Neural crest cell (in vitro differentiated cells): Measurements from ENCODE around the gene SNX15. TPM values are rescaled to one million over a fixed set of nuclear protein-coding genes. Genes with fewer than 3 reads are reported as not detected.

Source experiments
- DNase-seq: peaks from one replicate; pipeline ENCODE4 v3.0.0; 2021; ENCODE audit warnings: low read depth, mixed read lengths, low spot score
- H3K27ac Mint-ChIP-seq: one replicate; pipeline ENCODE4 v1.8.0; 2021; ENCODE audit warnings: mild to moderate bottlenecking, mixed read lengths; ENCODE audit not compliant: unreplicated experiment
- H3K27me3 Mint-ChIP-seq: 2 replicates; pipeline ENCODE4 v1.8.0; 2021; ENCODE audit warnings: low read depth, mild to moderate bottlenecking, mixed read lengths
- H3K36me3 Mint-ChIP-seq: 2 replicates; pipeline ENCODE4 v1.8.0; 2021; ENCODE audit warnings: low read depth, mild to moderate bottlenecking, mixed read lengths
- H3K4me1 Mint-ChIP-seq: 2 replicates; pipeline ENCODE4 v1.8.0; 2021; ENCODE audit warnings: mixed read lengths
- H3K4me3 Mint-ChIP-seq: one replicate; pipeline ENCODE4 v1.8.0; 2021; ENCODE audit warnings: mild to moderate bottlenecking, mixed read lengths
- H3K9me3 Mint-ChIP-seq: 2 replicates; pipeline ENCODE4 v1.8.0; 2021; ENCODE audit warnings: mixed read lengths
- CTCF ChIP-seq: fragments of 200-600 bp; sonication (generic); conservative IDR thresholded peaks from 2 replicates; pipeline ENCODE4 v1.5.0; 2021; ENCODE audit warnings: antibody characterized with exemption, mild to moderate bottlenecking
- total RNA-seq: library from RNA; stranded (reverse); gene quantifications from 2 replicates; pipeline ENCODE4 v1.2.1, GENCODE V29; 2021

Gene SNX15
- total RNA-seq, 1 donor from 2014 or later, result 31.7 TPM

- Mint-ChIP-seq H3K27ac (no peak overlapping the region), H3K27me3 (no peaks in the 10 kb centered on the region), H3K4me3 (no peak overlapping the region), H3K4me1 (no peaks in the 10 kb centered on the region), H3K36me3 (no peaks in the 10 kb centered on the region), H3K9me3 (no peaks in the 10 kb centered on the region)
- DNase-seq, result no peak
- TF ChIP-seq CTCF, result no peak
Observed at GRCh38 chr11:65067446-65067845, 40.2 kb downstream of the SNX15 start.

GRCh38 chr11:65069217-65069616, 42.0 kb downstream of the SNX15 start:
- Mint-ChIP-seq H3K27me3 (no peaks in the 10 kb centered on the region), H3K9me3 (no peaks in the 10 kb centered on the region), H3K27ac (no peak overlapping the region)

GRCh38 chr11:65071907-65072630, 44.8 kb downstream of the SNX15 start:
- no peak for DNase-seq
- peak overlapping the region; percentile 86 for H3K27ac Mint-ChIP-seq

More at GRCh38 chr11:65069217-65069616, 42.0 kb downstream of the SNX15 start:
- no peak for DNase-seq
- Mint-ChIP-seq H3K36me3 (no peaks in the 10 kb centered on the region), H3K4me1 (no peaks in the 10 kb centered on the region), H3K4me3 (no peak overlapping the region)
- no peak for TF ChIP-seq CTCF

GRCh38 chr11:65072631-65072966, 45.4 kb downstream of the SNX15 start:
- TF ChIP-seq CTCF, result no peak
- H3K27me3 Mint-ChIP-seq, result no peaks in the 10 kb centered on the region
- H3K4me3 Mint-ChIP-seq, result no peak overlapping the region
- no peaks in the 10 kb centered on the region for H3K4me1 Mint-ChIP-seq
- H3K9me3 Mint-ChIP-seq, result no peaks in the 10 kb centered on the region
- H3K27ac Mint-ChIP-seq, result peak overlapping the region; percentile 86
- no peak for DNase-seq
- peaks cover 8% of the 10 kb centered on the region for H3K36me3 Mint-ChIP-seq

More at GRCh38 chr11:65071907-65072630, 44.8 kb downstream of the SNX15 start:
- Mint-ChIP-seq H3K36me3 (peaks cover 5% of the 10 kb centered on the region), H3K4me1 (no peaks in the 10 kb centered on the region), H3K9me3 (no peaks in the 10 kb centered on the region), H3K4me3 (no peak overlapping the region), H3K27me3 (no peaks in the 10 kb centered on the region)
- TF ChIP-seq CTCF, result no peak

GRCh38 chr11:65077451-65077850, 50.2 kb downstream of the SNX15 start:
- H3K27ac Mint-ChIP-seq, result no peak overlapping the region
- H3K9me3 Mint-ChIP-seq, result no peaks in the 10 kb centered on the region
- no peaks in the 10 kb centered on the region for H3K27me3 Mint-ChIP-seq
- H3K4me1 Mint-ChIP-seq, result peaks cover 12% of the 10 kb centered on the region
- TF ChIP-seq CTCF, result no peak
- H3K36me3 Mint-ChIP-seq, result peaks cover 14% of the 10 kb centered on the region
- H3K4me3 Mint-ChIP-seq, result no peak overlapping the region
- no peak for DNase-seq
